Thoracic aorta (tissue), 2 donors: ENCODE measurements around the gene ADGRB3. TPM values are rescaled to one million over a fixed set of nuclear protein-coding genes. Genes with fewer than 3 reads are reported as not detected.

Experiments
- ATAC-seq: fragments of 150-250 bp; one replicate; pipeline ENCODE4 v1.8.0; 2017; ENCODE audit warnings: low read depth; ENCODE audit not compliant: insufficient number of reproducible peaks, low FRiP score
- DNase-seq: peaks from one replicate; pipeline ENCODE4 v3.0.0-alpha.2; 2020; ENCODE audit warnings: low spot score
- H3K27ac ChIP-seq, 2 donors: fragments of 200-600 bp; sonication (generic); 1 replicate in 1 of 2; 2 replicates in 1 of 2; pipeline ENCODE4 v1.5.1; 2016; ENCODE audit warnings: mild to moderate bottlenecking in 2 of 2, moderate library complexity in 2 of 2
- H3K27me3 ChIP-seq: fragments of 200-600 bp; sonication (generic); replicated peaks from 2 replicates; pipeline ENCODE4 v1.6.0; 2016; ENCODE audit warnings: mild to moderate bottlenecking; ENCODE audit not compliant: insufficient read depth
- H3K36me3 ChIP-seq: fragments of 200-600 bp; sonication (generic); one replicate; pipeline ENCODE4 v1.5.1; 2016
- H3K4me1 ChIP-seq, 2 donors: fragments of 200-600 bp; sonication (generic); 1 replicate in 1 of 2; 2 replicates in 1 of 2; pipeline versions ENCODE4 v1.5.1 to v1.6.0; 2016; ENCODE audit warnings: low read depth in 2 of 2, mild to moderate bottlenecking in 1 of 2; ENCODE audit not compliant: control insufficient read depth in 1 of 2
- H3K4me3 ChIP-seq: fragments of 200-600 bp; sonication (generic); 2 replicates; pipeline ENCODE4 v1.5.1; 2016; ENCODE audit warnings: mild to moderate bottlenecking
- H3K9me3 ChIP-seq: fragments of 200-600 bp; sonication (generic); 2 replicates; pipeline ENCODE4 v1.5.1; 2016
- CTCF ChIP-seq: fragments of 200-600 bp; sonication (generic); IDR thresholded peaks from one replicate; pipeline ENCODE4 v1.5.1; 2019; ENCODE audit warnings: antibody characterized with exemption
- total RNA-seq, 2 donors: library from RNA; depleted of rRNA; stranded (reverse); fragments of >200 nt; gene quantifications; one replicate each; pipeline versions ENCODE4 v1.1.0 to v1.2.3, GENCODE V29; 2016

The ADGRB3 gene
- total RNA-seq, 2 donors from 2014 or later: 2.4 to 10.1 TPM

- H3K27me3 ChIP-seq: no peaks in the 10 kb centered on the region
- no peaks in the 10 kb centered on the region for H3K4me1 ChIP-seq
- DNase-seq (no peak), ATAC-seq (no peak)
- H3K36me3 ChIP-seq: no peaks in the 10 kb centered on the region
- no peak overlapping the region for H3K27ac ChIP-seq
- H3K9me3 ChIP-seq: no peaks in the 10 kb centered on the region
- TF ChIP-seq CTCF: no peak
- no peak overlapping the region for H3K4me3 ChIP-seq
These were observed 91.9 kb downstream of the ADGRB3 start for GRCh38 chr6:68726992-68727391.

- no peak for DNase-seq
- no peaks in the 10 kb centered on the region for H3K27me3 ChIP-seq
- H3K36me3 ChIP-seq: no peaks in the 10 kb centered on the region
- no peak overlapping the region for H3K4me3 ChIP-seq
- ATAC-seq: no peak
- no peak overlapping the region for H3K27ac ChIP-seq
- no peak for TF ChIP-seq CTCF
- no peaks in the 10 kb centered on the region for H3K4me1 ChIP-seq
- H3K9me3 ChIP-seq: no peaks in the 10 kb centered on the region
These were observed 92.6 kb downstream of the ADGRB3 start for GRCh38 chr6:68727699-68728098.

- Histone ChIP-seq H3K27me3 (no peaks in the 10 kb centered on the region), H3K4me3 (no peak overlapping the region), H3K27ac (no peak overlapping the region), H3K36me3 (no peaks in the 10 kb centered on the region), H3K9me3 (no peaks in the 10 kb centered on the region), H3K4me1 (no peaks in the 10 kb centered on the region)
- ATAC-seq (no peak), DNase-seq (no peak)
- no peak for TF ChIP-seq CTCF
These were observed 93.3 kb downstream of the ADGRB3 start for GRCh38 chr6:68728159-68728979.

GRCh38 chr6:68729377-68729903, 94.4 kb downstream of the ADGRB3 start:
- TF ChIP-seq CTCF: no peak
- no peak for DNase-seq
- no peak for ATAC-seq
- Histone ChIP-seq H3K27me3 (no peaks in the 10 kb centered on the region), H3K4me3 (no peak overlapping the region), H3K4me1 (no peaks in the 10 kb centered on the region), H3K36me3 (no peaks in the 10 kb centered on the region), H3K9me3 (no peaks in the 10 kb centered on the region), H3K27ac (no peak overlapping the region)

GRCh38 chr6:68730291-68731054, 95.4 kb downstream of the ADGRB3 start:
- H3K4me3 ChIP-seq: no peak overlapping the region
- no peaks in the 10 kb centered on the region for H3K27me3 ChIP-seq
- TF ChIP-seq CTCF: no peak
- H3K4me1 ChIP-seq: peaks cover under 1% of the 10 kb centered on the region in 2 donors
- no peaks in the 10 kb centered on the region for H3K36me3 ChIP-seq
- ATAC-seq: no peak
- H3K9me3 ChIP-seq: no peaks in the 10 kb centered on the region
- no peak overlapping the region for H3K27ac ChIP-seq
- DNase-seq: no peak
